Measurements from ENCODE around the gene ISOC2. TPM values are rescaled to one million over a fixed set of nuclear protein-coding genes. Genes with fewer than 3 reads are reported as not detected.

The ISOC2 gene
- total RNA-seq, 1 donor from 2014 or later, result 13.7 TPM

DNA sequence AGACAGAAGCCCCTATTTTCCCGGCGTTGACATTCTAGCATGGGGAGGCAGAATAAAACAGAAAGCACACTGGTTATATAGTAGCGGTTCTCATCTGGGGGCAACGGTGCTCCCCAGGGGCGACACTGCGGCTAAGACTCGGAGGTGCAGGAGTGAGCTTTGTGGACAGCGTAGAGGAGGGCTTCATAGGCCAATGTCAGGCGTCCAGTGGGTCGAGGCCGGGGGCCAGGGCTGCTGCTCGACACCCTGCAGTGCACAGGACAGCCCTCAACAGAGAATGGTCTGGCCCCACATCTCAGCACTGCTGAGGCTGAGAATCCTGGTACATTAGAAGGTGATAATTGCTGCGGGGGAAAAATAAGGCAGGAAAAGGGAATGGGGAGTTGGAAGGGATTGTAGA lies 16.5 kb upstream of the ISOC2 start:
- no peak for DNase-seq

DNA sequence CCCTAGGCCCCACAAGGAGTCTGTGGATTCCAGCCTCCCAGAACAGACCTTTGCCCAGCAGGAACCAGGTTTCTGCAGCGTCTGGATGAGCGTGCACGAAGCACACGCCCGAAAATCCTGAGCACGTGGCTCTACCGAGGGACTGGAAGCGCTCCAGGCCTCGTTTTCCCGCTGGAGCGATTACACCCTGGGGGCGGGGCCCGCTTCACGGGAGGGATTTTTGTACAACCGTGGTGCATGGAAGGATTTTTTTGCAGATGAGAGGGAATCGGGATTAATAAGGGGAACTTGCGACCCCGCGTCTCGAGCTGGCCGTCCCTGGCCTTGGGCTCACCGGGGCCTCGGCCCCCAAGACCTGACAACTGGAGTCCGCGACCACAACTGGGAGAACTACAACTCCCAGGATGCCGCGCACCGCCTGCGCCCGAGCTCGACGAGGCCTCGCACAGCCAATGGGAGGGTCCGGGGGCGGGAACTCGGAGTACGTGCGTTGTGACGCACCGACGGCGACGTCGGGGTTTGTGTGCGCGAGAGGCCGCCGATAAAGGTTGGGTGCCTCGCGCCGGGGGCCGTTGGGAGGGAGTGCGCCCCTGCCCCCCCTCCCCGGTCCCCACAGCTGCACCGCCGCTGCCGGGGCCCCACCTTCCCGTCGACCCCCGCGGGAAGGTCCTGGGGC lies 14.8 kb upstream of the ISOC2 start, which contains the start of gene ZNF628:
ZNF628 (plus strand) TSS at position 518 of the 676 bp plus-strand sequence. CDS start 3,294 bp downstream, outside the sequence.
- peak; percentile 98 for DNase-seq

DNA sequence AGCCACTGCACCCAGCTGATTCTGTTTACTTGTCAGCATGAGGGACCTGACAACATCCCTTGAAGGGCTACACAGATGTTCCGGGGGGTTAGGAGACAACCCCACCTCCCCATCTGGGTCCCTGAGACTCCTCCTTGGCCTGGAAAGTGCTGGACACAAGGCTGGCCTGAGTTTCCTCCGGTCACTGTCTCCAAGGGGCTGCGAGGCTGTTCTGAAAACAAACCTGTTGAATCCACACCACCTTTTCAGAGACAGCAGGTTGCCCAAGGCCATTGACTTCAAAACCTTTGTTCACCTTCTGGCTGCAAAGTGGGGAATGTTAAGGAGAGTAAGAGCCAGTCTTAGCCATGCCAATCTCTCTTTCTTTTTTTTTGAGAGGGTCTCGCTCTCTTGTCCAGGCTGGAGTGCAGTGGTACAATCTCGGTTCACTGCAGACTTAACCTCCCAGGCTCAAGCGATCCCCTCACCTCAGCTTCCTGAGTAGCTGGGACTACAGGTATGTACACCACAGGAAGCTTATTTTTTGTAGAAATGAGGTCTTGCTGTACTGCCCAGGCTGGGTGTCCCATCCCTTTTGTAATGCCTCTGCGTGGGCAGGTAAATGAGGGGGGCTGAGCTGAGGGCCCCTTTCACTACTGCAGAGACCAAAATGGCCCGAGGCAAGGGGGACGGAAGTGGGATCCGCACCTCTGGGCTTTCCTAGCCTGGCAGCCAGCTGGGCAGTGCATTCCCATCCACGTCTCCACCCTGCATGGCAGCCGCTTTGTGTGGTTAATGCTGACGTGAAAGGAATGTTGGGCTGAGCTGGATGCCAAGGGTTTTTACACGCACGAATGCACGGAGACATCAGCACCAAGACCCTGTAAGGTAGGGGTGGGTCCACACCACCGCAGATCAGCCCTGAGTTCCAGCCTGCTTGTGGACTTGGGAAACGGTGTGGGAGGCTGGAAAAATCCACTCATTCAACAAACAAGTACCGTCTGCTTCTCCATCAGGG lies 13.1 kb upstream of the ISOC2 start:
- DNase-seq, result no peak

DNA sequence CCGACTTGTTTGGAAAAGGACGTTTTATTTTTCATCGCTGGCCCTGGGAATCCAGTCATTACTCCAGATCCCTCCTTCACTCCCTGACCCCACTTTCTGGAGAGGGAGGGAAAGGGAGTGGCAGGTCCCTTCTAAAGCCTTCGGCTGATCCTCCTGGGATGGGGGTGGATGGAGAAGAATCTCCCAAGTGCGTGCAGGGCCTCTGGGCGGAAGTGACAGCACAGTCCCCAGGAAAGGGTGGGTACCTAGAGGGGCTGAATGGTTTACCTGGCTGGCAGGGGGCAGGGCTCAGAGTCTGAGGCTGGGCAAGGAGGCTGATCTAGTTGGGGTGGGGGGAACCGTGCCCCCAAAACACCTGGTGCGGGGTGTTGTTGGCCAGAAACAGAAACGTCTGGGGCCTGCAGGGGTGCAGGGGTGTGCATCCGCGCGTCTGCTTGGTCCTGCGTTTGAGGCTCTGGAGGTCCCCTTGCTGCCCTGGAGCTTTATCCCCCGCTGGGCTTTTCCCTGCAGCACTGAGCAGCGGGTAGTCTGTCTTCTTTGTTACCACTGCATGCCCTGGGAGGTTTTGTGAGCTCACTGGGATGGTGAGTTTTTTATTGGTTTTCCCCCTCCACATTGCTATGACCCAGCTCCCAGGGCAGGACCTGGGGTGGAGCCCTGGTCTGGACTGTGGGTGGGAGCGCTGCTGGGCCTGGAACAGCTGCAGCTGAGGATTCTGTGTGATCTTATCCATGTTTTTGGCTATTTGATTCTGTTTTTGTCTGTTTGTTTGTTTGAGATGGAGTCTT lies 12.0 kb upstream of the ISOC2 start:
- DNase-seq, result no peak

DNA sequence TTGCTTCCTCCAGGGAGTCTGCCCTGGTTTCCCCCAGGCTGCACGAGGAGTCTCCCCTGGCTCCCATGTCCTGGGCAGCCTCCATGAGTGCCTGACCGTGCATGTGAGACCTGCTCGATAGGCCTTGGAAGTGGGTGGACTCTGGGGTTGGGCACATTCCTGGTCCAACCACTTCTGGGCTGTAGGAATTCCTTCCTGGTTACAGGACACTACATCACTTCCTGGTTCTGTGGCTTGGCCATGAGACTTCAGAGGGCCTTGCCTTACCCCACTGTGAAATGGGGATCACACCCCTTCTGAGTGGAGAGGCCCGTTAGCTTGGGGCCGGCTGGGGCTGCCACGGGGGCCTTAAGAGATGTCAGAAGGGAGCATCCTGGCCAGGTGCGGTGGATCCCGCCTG lies 11.0 kb upstream of the ISOC2 start:
- DNase-seq, result no peak

DNA sequence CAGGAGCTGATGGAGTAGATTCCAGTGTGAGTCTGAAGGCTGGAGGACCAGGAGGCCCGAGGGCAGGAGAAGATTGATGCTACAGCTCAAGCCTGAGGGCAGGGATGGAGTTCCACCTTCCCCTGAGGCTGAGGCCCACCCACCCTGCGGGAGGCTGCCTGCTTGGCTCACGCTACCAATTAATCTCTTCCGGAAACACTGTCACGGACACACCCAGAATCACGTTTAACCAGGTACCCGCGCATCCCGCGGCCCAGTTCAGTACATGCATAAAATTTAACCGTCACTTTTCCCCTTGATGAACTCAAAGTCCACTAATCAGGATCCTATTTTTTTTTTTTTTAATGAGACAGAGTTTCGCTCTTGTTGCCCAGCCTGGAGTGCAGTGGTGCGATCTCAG lies 9.8 kb upstream of the ISOC2 start:
- no peak for DNase-seq

DNA sequence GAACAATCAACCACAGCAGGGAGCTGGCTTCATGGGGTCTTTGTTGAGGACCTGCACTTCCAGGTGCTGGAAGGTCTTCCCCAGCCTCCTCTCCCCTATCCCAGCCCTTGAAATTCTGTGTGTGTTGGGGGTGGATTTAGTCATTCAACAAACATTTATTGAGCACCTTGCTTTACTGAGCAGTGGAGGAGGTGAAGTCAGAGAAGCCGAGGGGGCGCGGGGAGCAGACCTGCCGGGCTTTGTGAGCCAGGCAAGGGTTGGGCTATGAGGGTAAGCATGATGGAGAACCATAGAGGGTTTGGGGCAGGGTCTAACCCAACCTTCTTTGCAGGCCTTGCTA lies 6.6 kb upstream of the ISOC2 start:
- DNase-seq, result no peak

DNA sequence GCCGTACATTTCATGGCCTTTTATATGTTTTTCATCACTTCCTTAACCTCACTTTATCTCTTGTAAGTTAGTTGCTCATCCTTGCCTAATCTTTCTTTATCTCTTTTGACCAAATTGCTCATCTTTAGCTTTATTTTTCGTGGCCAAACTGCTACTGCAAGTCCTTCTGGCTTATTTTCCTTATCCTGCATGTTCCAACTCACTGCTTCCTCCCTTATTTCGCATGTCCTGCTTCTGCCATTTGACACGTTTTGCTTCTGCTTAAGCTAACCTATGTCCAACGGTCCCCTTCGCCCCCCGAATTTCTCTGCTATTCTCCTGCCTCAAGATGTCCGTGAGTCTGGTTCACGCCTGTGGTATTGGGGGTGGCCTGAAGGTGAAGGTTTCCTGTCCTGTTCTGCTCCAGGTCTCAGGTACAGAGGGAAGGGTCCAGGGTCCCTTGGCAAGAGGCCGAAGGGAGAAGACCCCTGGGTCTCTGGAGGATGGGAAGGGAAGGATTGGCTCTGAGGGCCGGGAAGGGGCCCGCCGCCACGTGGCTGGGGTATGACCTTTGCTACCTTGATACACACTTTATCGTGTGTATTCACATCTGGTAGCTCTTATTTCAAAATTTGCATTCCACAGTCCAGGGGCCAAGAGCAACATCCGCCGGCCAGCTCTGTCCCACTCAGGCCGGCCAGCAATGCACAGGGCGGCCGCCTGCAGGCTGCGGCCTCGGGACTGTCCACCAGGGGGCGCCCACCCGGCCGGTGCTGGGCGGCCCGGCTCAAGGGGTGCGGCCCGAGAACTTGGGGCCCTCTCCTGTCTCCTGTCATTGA lies 6.0 kb upstream of the ISOC2 start:
- peak; percentile 32 for DNase-seq

DNA sequence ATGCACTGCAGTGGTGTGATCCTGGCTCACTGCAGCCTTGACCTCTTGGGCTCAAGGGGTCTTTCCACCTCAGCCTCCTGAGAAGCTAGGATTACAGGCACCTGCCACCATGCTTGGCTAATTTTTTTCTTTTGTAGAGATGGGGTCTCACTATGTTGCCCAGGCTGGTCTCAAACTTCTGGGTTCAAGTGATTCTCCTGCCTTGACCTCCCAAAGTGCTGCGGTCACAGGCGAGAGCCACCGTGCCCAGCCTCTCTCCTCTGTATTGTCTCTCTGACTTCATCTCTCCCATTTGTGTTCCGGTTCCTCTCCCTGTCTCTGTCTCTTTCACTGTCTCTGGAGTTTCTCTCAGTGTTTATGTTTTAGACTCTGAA lies 4.8 kb upstream of the ISOC2 start:
- DNase-seq, result no peak

DNA sequence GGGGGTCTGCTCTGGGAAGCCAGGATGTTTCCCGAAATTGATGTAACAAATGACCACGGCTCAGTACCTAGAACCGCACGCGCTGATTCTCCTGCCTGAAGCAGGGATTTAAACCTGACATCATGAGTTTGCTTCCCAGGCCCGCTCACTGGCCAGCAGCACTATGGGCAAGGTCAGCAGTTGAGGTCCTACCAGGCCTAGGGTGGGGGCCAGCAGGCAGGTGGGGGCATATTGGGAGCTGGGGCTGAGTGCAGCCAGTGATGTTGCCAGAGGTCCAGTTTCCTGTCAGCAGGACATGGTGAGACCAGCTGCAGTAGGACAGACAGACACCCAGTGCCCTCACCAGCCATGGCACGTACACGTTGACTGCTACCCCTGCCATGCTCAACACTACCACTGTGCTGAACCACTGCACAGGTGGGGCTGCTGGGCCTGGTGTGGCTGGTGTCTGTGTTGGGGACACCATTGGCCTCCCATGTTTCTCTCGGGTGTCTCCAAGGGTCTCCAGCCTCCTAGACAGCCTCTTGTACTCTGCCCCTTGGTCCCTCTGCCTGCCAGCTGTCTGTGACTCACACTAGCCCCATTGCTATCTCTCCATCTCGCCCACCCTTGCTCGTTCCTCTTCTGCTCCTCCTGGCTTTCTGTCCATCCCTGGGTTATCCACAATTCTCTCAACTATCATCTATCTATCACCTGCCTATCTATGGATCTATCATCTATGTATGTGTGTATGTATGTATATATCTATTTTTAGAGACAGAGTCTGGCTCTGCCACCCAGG lies 4.2 kb upstream of the ISOC2 start:
- DNase-seq, result no peak

DNA sequence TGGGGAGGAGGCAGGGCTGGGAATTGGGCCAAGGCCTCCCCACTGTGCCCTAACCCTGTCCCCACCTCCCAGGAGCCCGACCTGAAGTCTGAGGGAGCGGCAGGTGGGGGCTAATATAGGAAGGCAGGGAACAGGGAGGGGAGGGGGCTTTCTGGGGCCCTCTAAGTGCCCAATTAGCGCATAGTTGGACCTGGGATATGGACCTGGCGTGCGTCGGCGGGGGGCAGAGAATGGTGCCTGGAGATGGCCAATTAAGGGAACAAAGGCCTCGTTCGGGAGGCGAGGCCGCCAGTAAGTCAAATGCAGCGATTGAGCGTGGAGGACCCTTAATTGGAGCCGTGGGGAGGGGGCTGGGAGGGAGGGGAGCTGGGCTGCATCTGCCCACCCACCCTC lies 3.2 kb upstream of the ISOC2 start, which contains the start of gene C19orf85:
C19orf85 (minus strand) TSS at position 90 of the 393 bp plus-strand sequence. CDS start 197 bp downstream, outside the sequence.
- DNase-seq, result no peak

DNA sequence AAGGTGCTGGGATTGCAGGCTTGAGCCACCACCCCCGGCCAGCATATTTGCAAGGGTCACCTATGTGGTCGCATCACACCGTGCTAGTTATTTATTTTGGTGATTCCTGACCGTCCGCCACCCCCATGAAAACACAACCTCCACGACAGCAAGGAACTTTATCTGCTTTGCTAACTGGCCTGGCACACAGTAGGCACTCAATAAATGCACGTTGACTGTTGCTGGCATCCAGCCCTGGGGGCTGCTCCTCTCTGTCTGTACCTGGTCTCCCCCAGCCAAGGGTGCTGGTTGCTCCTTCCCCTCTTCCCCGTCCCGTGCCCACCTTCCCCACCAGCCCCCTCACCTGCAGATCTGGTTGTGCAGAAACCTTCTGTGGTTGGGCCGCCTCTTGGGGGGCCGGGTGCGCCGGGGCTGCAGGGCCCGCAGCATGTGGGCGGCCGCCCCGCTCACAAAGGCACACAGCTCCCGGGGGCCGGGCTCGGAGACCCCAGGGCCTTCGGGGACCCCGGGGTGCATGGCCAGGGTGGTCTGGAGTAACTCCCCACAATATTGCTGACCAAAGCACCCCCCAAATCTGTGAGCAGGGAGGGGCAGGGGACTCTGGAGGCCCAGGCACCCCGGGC lies 2.7 kb upstream of the ISOC2 start:
- no peak for DNase-seq

DNA sequence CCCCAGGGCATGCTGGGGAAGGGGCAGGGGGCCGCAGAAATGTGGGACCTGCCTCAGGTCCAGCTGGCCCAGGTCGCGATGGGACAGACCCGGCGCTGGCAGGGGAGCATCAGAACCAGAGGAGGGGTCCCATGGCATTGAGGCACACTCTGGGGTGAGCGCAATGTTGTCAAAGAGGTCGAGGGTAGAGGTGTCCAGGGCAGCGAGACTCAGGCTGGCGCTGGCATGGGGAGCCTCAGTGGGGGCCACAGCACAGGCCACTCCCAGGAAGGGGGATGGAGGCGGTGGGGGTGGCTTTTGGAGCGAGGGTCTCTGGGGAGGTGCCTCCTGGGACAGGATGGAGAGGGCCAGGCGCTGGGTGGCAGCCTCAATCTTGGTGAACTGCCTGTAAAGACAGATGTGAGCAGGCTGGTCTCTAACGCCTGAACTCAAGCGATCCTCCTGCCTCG lies 2.2 kb upstream of the ISOC2 start:
- DNase-seq, result no peak

DNA sequence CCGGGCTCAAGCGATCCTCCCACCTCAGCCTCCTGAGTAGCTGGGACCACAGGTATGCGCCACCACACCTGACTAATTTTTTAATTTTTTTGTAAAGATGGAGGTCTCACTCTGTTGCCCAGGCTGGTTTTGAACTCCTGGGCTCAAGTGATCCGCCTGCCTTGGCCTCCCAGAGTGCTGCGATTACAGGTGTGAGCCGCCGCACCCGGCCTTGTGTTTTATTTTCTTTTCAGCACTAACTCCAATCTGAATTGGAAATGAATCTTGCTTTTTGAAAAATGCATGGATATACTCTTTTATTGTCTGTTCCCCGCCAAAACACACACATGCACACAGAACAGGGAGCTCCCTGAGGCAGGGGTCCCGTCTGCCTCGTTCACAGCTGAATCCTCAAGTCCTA lies 1.3 kb upstream of the ISOC2 start:
- DNase-seq, result no peak

DNA sequence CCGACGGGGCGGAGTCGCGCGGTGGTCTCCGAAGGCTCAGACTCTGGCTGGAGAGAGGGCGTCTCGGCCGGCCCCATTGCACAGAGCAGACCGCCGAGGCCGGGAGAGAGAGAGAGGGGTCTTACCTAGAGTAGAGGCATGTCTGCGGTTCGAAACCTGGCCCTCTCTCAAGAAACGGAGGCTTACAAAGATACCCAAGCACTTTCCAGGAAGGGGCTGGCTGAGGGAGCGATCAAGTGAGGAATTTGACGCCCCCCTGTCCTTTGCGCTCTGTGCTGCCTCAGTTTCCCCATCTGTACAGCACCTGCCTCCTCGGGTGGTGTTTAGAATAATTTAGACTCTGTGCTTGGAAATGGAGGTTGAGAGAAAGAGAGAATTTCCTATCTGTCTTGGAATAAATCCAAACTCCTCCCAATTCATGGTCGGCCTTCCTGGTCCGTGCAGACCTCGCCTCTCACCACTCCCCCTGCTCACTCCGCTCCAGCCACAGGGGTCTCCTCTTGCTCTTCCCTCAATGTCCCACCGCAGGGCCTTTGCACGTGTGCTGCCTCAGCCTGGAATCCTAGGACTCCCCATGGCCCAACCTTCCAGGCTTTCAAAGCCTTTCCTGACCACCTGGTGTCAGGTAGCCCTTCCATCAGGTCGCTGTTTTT lies 658 bp upstream of the ISOC2 start:
- no peak for DNase-seq

DNA sequence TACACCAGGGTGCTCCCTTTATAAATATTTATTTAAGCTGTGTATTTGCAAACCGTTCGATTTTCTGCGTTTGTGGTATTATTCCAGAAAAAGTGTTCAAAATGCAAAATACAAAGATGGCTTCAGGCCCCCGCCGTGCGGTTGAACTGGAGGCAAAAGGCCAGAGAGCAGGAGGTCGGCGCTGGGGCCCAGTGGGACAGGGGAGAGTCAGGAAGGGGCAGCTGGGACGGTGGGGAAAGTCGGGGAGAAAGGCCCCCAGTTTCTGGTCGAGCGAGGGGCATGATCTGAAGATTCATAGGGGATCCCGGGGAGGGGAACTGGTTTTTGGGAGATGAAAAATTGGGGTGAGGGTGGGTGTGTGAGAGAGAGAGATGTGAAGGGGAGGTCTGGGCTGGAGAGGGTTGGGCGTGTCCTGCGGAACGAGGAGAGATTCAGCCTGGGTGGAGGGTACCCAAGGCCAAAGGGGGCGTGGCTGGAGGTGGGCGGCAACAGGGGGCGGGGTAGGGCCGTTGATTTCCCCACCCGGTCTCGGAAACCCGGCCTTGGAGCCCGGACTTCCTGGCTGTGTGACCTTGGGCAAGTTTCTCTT lies 678 bp downstream of the ISOC2 start:
- DNase-seq, result peak; percentile 30

DNA sequence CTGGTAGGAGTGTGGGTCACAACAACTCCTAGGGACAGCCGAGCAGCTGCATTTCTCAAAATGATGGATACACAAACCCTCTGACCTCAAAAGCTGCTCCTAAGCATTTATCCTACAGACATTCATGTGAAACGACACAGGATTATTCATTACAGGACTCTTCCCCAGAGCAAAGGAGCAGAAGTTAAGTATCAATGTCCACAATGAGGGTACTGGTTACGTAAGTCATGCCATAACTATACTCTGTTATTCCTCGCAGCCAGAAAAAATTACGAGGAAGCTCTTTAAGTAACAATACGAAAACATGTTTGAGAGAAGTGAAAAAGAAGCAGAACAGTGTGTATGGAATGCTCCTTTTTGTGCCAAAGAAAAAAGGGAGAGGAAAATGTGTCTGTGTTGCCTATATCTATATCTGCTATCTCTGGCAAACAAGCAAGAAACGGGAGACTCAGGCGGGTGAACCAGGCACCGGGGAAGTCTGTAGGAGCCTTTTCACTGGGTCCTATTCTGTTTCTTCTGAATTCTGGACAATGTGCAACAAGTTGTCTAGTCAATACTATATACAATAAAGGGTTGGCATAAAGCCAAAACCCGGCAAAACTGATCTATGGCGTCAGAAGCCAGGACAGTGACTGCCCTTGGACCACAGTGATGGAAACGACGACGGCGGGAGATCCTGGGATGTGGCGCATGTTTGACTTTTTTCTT lies 1.3 kb downstream of the ISOC2 start:
- DNase-seq, result no peak

DNA sequence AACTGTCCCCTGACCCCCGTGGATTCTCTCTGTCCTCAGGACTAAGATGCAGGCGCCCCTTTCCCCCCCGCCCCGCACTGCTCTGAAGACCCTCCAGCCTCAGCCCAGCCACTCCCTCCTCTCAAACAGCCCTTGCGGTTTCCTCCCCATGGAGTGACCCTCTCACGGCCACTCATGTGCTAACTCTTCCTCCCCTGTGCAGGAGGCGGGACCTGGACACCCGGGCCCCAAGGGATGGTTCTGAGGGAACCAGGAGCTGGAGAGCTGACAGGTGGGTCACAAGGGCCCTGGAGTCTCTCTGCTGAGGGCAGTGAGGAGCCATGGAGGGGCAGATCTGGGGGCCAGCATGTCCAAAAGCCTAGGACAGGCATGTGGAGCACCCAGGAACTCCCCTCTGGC lies 1.9 kb downstream of the ISOC2 start:
- DNase-seq, result no peak
